ENCODE data around the gene RAD54L.
"Not testable (repeated sequence)": the region's sequence is repeated elsewhere in the genome, so short reads cannot be mapped to it uniquely, and the experiment has no call there.

RAD54L gene

GRCh38 chr1:46247436-46248121 lies at the start of gene RAD54L:
Gene RAD54L, plus strand, starts transcription at chr1:46247763. Its CDS starts 643 bp downstream, at chr1:46248406.
- DNase-seq: peak; percentile 89 to 94 (median 90)

DNA sequence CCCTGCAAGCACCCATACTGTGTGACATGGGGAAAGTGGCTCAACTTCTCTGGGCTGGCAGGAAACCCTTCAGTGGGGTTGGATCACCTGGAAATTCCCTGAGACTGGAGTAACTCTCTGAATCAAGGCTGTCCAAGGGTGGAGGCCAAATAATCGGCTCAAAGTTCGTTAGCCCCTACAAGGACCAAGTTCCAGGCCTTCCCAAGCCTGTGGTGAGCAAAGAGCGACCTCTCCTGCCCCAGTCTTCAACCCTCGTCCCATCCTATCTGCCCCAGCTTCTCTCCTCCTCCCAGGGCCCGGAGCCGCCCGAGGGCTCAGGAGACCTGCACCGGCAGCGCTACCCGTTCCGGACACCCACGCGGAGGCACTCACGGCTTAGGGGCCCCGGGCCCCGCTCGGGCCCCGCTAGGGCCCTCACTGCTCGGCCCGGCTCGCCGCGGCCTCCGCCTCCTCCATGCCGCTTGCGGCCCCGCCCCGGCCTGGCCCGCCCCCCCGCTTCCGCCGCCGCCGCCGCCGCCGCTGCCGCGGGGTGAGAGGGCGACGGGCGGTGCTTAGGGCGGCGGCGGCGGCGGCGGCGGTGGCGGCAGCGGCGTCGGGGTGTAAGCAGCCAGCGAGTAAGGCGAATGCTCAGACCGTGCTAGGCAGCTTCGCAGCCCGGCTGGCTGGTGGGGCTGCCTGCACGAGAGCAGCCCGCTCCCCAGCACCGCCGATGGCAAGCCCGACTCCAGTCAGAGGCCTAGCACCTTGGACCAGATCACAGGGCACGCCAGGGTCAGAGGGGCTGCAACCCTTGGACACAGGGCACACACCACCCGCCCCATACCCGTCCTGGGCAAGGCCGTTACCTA lies 49.4 kb upstream of the RAD54L start, which contains the start of gene POMGNT1:
TSS of gene POMGNT1 (minus strand) at position 471 of the 848 bp plus-strand sequence. CDS start 613 bp downstream, outside the sequence.
- DNase-seq: peak; percentile 51 to 75 (median 62)

GRCh38 chr1:46199233-46199749 lies 48.3 kb upstream of the RAD54L start:
- DNase-seq: no peak

DNA sequence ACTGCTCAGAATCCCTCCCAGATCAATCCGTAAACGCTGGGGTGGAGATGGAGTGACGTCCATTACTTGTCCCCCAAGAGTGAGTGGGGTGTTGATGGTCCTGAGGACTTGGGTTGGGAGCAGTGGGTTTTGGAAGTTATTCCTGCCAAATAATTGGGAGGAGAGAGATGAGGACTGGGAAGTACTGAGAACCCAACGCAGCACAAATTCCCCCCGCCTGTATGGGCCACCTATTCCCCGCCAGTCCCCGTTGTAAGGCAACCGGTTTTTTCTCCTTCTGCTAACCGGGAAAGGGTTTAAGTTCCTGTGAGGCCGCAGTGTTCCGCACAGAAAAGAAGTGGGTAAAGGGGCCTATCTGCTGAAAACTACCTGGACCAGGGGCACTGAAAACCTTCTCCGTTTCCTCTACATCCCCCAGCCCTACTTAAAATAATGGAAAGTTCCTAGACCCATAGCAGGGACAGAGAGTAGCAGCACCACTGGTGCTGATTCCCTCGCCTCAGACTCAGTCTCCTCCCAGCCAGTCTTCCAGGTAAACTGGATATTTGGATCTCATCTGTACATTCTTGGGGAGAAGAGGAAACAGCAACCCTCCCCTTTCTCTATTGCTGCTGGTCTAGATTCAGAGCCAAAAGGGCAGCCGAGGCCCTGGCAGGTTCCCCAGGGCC lies 43.7 kb upstream of the RAD54L start:
- DNase-seq: no peak

DNA sequence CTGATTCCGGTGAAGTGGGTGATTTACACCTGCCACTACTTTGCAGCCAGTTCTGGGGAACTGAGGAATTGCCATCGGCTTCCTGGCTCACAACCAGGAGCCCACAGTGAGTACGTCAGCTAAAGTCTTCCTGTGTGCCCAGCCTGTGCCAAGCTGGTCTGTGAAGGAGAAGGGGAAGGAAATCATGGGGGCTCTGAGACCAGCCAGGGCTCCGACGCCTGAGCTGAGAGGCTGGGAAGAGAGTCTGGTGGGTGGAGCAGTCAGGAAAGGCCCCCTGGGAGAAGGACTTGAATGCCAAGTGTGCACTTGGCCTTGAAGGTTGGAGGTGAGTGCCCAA lies 43.2 kb upstream of the RAD54L start:
- no peak for DNase-seq

- no peak for DNase-seq
Observed at GRCh38 chr1:46205141-46205540, 42.4 kb upstream of the RAD54L start.

GRCh38 chr1:46205791-46206190 lies 41.8 kb upstream of the RAD54L start:
- DNase-seq: no peak

DNA sequence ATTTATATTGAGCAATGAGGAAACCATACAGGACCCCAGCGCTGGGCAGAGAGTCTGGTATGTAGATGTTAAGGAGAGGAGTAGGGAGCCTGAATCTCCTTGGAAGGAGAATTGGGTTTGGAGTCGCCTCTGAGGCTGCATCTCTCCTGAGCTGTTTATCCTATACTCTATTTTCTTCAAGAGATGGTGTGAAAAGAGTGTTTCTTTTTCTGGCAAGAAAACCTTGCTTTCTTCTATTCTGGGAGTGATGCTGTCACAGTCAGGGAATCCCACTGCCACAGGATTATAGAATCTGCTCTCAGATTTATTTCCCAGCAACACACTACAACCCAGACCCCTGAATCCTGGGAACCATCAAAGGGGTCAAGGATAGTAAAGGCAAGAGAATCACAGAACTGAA lies 41.2 kb upstream of the RAD54L start:
- DNase-seq: no peak

GRCh38 chr1:46210561-46210960 lies 37.0 kb upstream of the RAD54L start:
- no peak for DNase-seq

DNA sequence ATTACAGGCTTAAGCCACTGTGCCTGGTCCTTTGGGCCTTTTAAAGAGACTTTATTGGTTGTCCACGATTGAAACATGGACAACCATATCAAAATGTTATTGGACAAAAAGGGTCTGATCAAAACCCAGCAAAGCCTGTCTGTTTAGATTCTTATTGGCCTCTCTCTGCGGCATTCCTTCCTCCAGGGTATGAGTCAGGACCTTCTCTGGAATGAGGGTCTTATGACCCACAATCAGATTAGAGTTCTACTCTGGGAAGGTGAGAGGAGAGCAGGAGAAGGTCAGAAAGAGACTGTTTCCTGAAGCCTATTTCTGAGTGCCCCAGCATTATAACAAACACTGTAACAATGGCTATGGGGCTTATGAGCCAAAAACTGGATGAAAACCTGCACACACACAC lies 36.5 kb upstream of the RAD54L start:
- DNase-seq: no peak

- no peak for DNase-seq
Observed at GRCh38 chr1:46215504-46215903, 32.1 kb upstream of the RAD54L start.

DNA sequence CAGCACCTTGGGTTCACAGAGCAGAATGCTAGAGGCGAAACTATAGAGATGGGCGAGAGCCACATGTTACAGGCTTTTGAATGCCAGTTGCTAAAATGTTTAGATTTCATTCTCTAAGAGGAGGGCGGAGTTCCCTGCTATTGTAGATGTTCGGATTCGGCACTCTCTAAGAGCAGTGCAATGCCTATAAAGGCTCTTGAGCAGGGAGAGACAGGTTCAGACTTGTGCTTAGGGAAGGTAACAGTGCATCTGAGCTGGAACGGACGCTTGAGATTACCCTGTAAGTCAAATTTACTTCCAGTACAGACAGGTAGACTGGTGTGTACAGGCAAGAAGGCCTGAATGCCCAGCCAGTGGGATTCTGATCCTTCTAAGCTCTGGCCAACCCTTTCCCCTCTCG lies 29.1 kb upstream of the RAD54L start:
- no peak for DNase-seq

DNA sequence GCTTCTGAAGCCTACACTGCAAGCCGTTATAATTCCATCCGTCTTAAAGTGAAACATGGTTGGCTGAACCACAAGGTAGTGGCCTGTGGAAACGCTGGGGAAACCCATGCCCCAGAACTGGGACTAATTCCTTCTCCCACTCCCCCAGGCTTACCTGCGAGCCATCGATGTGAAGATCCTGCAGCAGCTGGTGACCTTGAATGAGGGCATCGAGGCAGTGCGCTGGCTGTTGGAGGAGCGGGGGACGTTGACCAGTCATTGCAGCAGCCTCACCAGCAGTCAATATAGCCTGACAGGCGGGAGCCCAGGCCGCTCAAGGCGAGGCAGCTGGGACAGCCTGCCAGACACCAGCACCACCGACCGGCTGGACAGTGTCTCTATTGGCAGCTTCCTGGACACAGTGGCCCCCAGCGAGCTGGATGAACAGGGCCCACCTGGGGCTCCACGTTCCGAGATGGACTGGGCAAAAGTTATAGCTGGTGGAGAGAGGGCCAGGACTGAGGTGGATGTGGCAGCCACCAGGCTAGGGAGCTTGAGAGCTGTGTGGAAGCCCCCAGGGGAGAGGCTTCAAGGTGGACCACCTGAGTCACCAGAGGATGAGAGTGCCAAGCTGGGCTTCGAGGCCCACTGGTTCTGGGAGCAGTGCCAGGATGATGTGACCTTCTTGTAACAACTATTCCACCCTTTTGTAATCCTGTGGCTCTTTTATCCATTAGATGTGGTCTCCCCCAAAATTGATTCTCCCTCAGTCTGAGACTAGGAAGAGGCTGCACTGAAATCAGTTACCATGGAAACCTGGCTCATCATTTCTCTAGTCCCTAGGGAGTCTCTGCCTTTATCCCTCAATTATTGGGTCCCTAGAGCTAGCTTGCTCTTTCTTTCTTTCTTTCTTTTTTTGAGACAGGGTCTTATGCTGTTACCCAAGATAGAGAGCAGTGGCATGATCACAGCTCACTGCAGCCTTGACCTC lies 27.7 kb upstream of the RAD54L start:
- no peak for DNase-seq

GRCh38 chr1:46220808-46221207 lies 26.8 kb upstream of the RAD54L start:
- no peak for DNase-seq

GRCh38 chr1:46221749-46222148 lies 25.8 kb upstream of the RAD54L start:
- DNase-seq: no peak

DNA sequence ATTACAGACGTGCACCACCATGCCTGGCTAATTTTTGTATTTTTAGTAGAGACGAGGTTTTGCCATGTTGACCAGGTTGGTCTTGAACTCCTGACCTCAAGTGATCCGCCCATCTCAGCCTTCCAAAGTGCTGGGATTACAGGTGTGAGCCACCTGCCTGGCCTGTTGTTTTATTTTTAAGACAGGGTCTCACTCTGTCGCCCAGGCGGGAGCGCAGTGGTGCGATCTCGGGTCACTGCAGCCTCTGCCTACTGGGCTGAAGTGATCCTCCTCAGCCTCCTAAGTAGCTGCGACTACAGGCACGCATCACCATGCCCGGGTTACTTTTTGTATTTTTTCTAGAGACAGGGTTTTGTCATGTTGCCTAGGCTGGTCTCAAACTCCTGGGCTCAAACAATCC lies 24.5 kb upstream of the RAD54L start:
- DNase-seq: not testable (repeated sequence)

GRCh38 chr1:46223472-46223943 lies 24.1 kb upstream of the RAD54L start:
- peak in 3 of 4 experiments; percentile 16 to 32 (median 30) for DNase-seq

- no peak for DNase-seq
Observed at GRCh38 chr1:46224966-46225365, 22.6 kb upstream of the RAD54L start.

GRCh38 chr1:46231231-46231630 lies 16.3 kb upstream of the RAD54L start:
- DNase-seq: not testable (repeated sequence)

- no peak for DNase-seq
Observed at GRCh38 chr1:46236882-46237281, 10.7 kb upstream of the RAD54L start.

DNA sequence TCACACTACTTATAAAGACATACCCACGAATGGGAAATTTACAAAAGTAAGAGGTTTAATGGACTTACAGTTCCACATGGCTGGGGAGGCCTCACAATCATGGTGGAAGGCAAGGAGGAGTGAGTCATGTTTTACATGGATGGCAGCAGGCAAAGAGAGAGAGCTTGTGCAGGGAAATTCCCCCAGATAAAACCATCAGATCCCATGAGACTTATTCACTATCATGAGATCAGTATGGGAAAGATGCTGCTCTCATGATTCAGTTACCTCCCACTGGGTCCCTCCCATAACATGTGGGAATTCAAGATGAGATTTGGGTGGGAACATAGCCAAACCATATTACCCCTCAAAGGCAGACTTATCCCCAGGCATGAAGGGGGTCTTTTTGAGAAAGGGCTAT lies 8.7 kb upstream of the RAD54L start:
- DNase-seq: not testable (repeated sequence)

- DNase-seq: not testable (repeated sequence)
Observed at GRCh38 chr1:46241733-46242132, 5.8 kb upstream of the RAD54L start.

All from activated CD4-positive, CD25-positive, alpha-beta regulatory T cell (primary cell).